Measurements from ENCODE around the gene GORASP2.

GRCh38 chr2:170896622-170897021, 32.4 kb upstream of the GORASP2 start:
- TF ChIP-seq CTCF (IDR thresholded peaks at IDR 0.05), result no peak
- no peak for TF ChIP-seq EP300 (IDR thresholded peaks at IDR 0.05)
- TF ChIP-seq POLR2A (IDR thresholded peaks at IDR 0.05), result no peak
